ENCODE data around the gene FAM163B. TPM values are rescaled to one million over a fixed set of nuclear protein-coding genes. Genes with fewer than 3 reads are reported as not detected.

FAM163B gene
- total and polyA plus RNA-seq, 2 donors (not counting 1 experiment from before 2014, with no cell fraction given), result not detected

DNA sequence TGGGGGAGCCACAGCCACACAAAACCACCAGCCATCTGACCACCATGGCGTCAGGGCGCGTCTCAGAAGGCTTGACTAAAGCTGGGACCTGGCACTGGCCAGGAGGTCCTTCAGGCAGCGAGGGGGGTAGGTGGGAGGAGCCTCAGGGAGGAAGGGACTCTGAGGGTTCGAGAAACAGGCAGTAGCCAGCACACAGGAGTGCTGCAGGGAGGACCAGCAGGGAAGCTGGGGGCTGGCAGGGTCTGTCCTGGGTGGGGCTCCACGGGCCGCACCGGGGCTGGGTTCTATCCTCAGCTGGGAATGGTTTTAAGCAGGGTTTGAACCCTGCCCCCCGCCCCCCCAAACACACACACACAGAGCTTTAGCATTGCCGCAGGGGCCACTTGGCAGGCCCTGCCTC is 7.4 kb downstream of the FAM163B start:
- H3K4me3 ChIP-seq (replicated peaks in 1 of 4; ENCODE audit: control extremely low read depth in 1 of 4, insufficient read depth in 1 of 4, low read depth in 3 of 4, low read length in 4 of 4), result no peak overlapping the region
- no peaks in the 10 kb centered on the region for H3K79me2 ChIP-seq (ENCODE audit: control insufficient read depth, insufficient read depth, low read length)
- no peak overlapping the region for H3K4me2 ChIP-seq (ENCODE audit: extremely low read depth, insufficient read depth, low read length)
- no peak overlapping the region for H3K27ac ChIP-seq (ENCODE audit: insufficient read depth, low read length)
- peaks cover 2% of the 10 kb centered on the region for H3K27me3 ChIP-seq (ENCODE audit: control insufficient read depth, insufficient read depth, low read length)
- no peak overlapping the region for H3K9ac ChIP-seq (ENCODE audit: insufficient read depth, low read length)
- no peak for TF ChIP-seq EZH2 (IDR thresholded peaks at IDR 0.05; ENCODE audit: low read length, missing control alignments)
- TF ChIP-seq, protein P1, sequence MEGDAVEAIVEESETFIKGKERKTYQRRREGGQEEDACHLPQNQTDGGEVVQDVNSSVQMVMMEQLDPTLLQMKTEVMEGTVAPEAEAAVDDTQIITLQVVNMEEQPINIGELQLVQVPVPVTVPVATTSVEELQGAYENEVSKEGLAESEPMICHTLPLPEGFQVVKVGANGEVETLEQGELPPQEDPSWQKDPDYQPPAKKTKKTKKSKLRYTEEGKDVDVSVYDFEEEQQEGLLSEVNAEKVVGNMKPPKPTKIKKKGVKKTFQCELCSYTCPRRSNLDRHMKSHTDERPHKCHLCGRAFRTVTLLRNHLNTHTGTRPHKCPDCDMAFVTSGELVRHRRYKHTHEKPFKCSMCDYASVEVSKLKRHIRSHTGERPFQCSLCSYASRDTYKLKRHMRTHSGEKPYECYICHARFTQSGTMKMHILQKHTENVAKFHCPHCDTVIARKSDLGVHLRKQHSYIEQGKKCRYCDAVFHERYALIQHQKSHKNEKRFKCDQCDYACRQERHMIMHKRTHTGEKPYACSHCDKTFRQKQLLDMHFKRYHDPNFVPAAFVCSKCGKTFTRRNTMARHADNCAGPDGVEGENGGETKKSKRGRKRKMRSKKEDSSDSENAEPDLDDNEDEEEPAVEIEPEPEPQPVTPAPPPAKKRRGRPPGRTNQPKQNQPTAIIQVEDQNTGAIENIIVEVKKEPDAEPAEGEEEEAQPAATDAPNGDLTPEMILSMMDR (conservative IDR thresholded peaks at IDR 0.05 in 1 of 2, IDR thresholded peaks at IDR 0.05 in 1 of 2; ENCODE audit: low read depth in 1 of 2, low read length in 2 of 2), result no peak
- no peaks in the 10 kb centered on the region for H4K20me1 ChIP-seq (ENCODE audit: control insufficient read depth, extremely low read depth, insufficient read depth, low read length)
- H2AFZ ChIP-seq (ENCODE audit: low read length), result no peak overlapping the region
- no peaks in the 10 kb centered on the region for H3K4me1 ChIP-seq (ENCODE audit: control insufficient read depth, extremely low read depth, insufficient read depth, low read length)
- no peak for DNase-seq (ENCODE audit: low read depth in 2 of 2)
- no peaks in the 10 kb centered on the region for H3K36me3 ChIP-seq (ENCODE audit: control insufficient read depth, insufficient read depth, low read length)
- H3K9me3 ChIP-seq (ENCODE audit: control insufficient read depth, insufficient read depth, low read depth, low read length), result no peaks in the 10 kb centered on the region

DNA sequence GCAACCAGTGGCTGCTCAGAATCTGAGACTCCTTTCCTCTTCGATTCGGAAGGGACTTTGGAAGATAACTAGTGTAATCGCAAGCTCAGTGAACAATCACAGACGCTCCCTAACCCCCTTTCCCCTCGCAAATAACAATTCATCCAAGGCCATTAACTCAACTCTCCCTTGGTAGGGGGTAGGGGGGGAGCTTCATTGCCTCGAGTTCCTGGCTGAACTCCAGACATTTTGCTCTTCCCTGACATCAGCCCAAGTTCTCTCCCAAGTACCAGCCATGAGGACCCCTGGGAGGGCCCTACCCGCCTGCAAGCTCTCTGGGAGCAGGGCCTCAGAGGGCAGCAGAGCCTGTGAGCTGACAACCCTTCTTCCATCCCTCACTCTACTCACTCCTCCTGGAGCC is 8.4 kb downstream of the FAM163B start:
- no peak overlapping the region for H2AFZ ChIP-seq (ENCODE audit: low read length)
- no peaks in the 10 kb centered on the region for H3K27me3 ChIP-seq (ENCODE audit: control insufficient read depth, insufficient read depth, low read length)
- no peak for DNase-seq (ENCODE audit: low read depth in 2 of 2)
- no peaks in the 10 kb centered on the region for H3K9me3 ChIP-seq (ENCODE audit: control insufficient read depth, insufficient read depth, low read depth, low read length)
- H3K27ac ChIP-seq (ENCODE audit: insufficient read depth, low read length), result no peak overlapping the region
- TF ChIP-seq EZH2 (IDR thresholded peaks at IDR 0.05; ENCODE audit: low read length, missing control alignments), result no peak
- TF ChIP-seq, protein P1 (conservative IDR thresholded peaks at IDR 0.05 in 1 of 2, IDR thresholded peaks at IDR 0.05 in 1 of 2; ENCODE audit: low read depth in 1 of 2, low read length in 2 of 2), result no peak
- H3K79me2 ChIP-seq (ENCODE audit: control insufficient read depth, insufficient read depth, low read length), result no peaks in the 10 kb centered on the region
- no peak overlapping the region for H3K4me3 ChIP-seq (replicated peaks in 1 of 4; ENCODE audit: control extremely low read depth in 1 of 4, insufficient read depth in 1 of 4, low read depth in 3 of 4, low read length in 4 of 4)
- H3K4me1 ChIP-seq (ENCODE audit: control insufficient read depth, extremely low read depth, insufficient read depth, low read length), result no peaks in the 10 kb centered on the region
- no peaks in the 10 kb centered on the region for H3K36me3 ChIP-seq (ENCODE audit: control insufficient read depth, insufficient read depth, low read length)
- H3K4me2 ChIP-seq (ENCODE audit: extremely low read depth, insufficient read depth, low read length), result no peak overlapping the region
- no peak overlapping the region for H3K9ac ChIP-seq (ENCODE audit: insufficient read depth, low read length)
- no peaks in the 10 kb centered on the region for H4K20me1 ChIP-seq (ENCODE audit: control insufficient read depth, extremely low read depth, insufficient read depth, low read length)

DNA sequence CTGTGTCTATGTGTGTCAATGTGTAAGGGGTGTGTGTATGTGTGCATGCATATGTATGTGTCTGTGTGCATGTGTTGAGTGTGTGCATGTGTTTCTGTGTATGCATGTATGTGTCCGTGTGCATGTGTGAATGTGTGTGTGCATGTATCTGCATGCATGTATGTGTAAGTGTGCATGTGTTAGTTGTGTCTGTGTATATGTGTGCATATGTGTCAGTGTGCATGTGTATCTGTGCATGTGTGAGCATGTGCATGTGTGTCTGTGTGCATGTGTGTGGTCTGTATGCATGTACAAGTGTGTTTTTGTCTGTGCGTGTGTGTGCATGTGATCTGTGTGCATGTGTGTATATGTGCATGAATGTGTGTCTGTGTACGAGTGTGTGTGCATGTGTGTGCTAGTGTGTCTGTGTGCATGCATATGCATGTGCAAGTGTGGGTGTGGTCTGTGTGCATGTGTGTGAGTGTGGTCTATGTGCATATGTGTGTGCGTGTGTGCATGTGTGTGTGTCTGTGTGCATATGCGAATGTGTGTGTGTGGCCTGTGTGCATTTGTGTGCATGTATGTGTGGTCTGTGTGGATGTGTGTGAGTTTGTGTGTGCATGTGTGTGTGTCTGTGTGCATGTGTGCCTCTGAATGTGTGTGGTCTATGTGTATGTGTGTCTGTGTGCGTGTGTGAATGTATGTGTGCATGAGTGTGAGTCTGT is 9.6 kb downstream of the FAM163B start:
- TF ChIP-seq EZH2 (IDR thresholded peaks at IDR 0.05; ENCODE audit: low read length, missing control alignments), result no peak
- TF ChIP-seq, protein P1 (conservative IDR thresholded peaks at IDR 0.05 in 1 of 2, IDR thresholded peaks at IDR 0.05 in 1 of 2; ENCODE audit: low read depth in 1 of 2, low read length in 2 of 2), result no peak
- Histone ChIP-seq H4K20me1 (ENCODE audit: control insufficient read depth, extremely low read depth, insufficient read depth, low read length) (no peaks in the 10 kb centered on the region), H3K9me3 (ENCODE audit: control insufficient read depth, insufficient read depth, low read depth, low read length) (no peaks in the 10 kb centered on the region), H3K4me2 (ENCODE audit: extremely low read depth, insufficient read depth, low read length) (no peak overlapping the region), H3K9ac (ENCODE audit: insufficient read depth, low read length) (no peak overlapping the region), H3K36me3 (ENCODE audit: control insufficient read depth, insufficient read depth, low read length) (no peaks in the 10 kb centered on the region), H3K27me3 (ENCODE audit: control insufficient read depth, insufficient read depth, low read length) (no peaks in the 10 kb centered on the region), H3K27ac (ENCODE audit: insufficient read depth, low read length) (no peak overlapping the region), H3K4me1 (ENCODE audit: control insufficient read depth, extremely low read depth, insufficient read depth, low read length) (no peaks in the 10 kb centered on the region), H3K4me3 (replicated peaks in 1 of 4; ENCODE audit: control extremely low read depth in 1 of 4, insufficient read depth in 1 of 4, low read depth in 3 of 4, low read length in 4 of 4) (no peak overlapping the region), H3K79me2 (ENCODE audit: control insufficient read depth, insufficient read depth, low read length) (no peaks in the 10 kb centered on the region), H2AFZ (ENCODE audit: low read length) (no peak overlapping the region)
- no peak for DNase-seq (ENCODE audit: low read depth in 2 of 2)
